HCT116 (cell line): ENCODE results near the gene CNTNAP2.

Experiments
- CEBPB ChIP-seq: IDR thresholded peaks from 2 replicates; pipeline ENCODE4 v1.6.1; 2012; ENCODE audit warnings: low read depth
- ELF1 ChIP-seq: IDR thresholded peaks from 2 replicates; pipeline ENCODE4 v1.6.1; 2012; ENCODE audit warnings: low read depth, borderline replicate concordance
- EZH2 ChIP-seq: fragments of 200-600 bp; sonication (generic); IDR thresholded peaks from 2 replicates; pipeline ENCODE4 v1.6.1; 2017; ENCODE audit warnings: antibody characterized with exemption, mixed run types
- EZH2phosphoT487 ChIP-seq: fragments of 200-600 bp; IDR thresholded peaks from 2 replicates; pipeline ENCODE4 v1.6.1; 2018; ENCODE audit warnings: antibody characterized with exemption, borderline replicate concordance
- POLR2A ChIP-seq: IDR thresholded peaks from 2 replicates; pipeline ENCODE4 v1.7.0; 2011; ENCODE audit warnings: borderline replicate concordance; ENCODE audit not compliant: insufficient read depth, insufficient read length; ENCODE audit errors: extremely low read depth
- SIN3A ChIP-seq: IDR thresholded peaks from 2 replicates; pipeline ENCODE4 v1.6.1; 2012; ENCODE audit warnings: low read depth
- SP1 ChIP-seq: IDR thresholded peaks from 2 replicates; pipeline ENCODE4 v1.6.1; 2012; ENCODE audit warnings: low read depth
- YY1 ChIP-seq: IDR thresholded peaks from 2 replicates; pipeline ENCODE4 v1.6.1; 2011; ENCODE audit warnings: low read length, low read depth, moderate library complexity, mild to moderate bottlenecking; ENCODE audit not compliant: insufficient replicate concordance; ENCODE audit errors: extremely low read depth
- ZNF274 ChIP-seq: fragments of 200-500 bp; sonication (Bioruptor generic); IDR thresholded peaks from 2 replicates; pipeline ENCODE4 v1.6.1; 2014; ENCODE audit warnings: mild to moderate bottlenecking, low read depth, low read length, inconsistent platforms
- TF ChIP-seq, protein P1 (sequence below), 3 experiments: fragments of 200-600 bp in 1 of 3; sonication (generic) in 1 of 3; IDR thresholded peaks in 2 of 3; conservative IDR thresholded peaks in 1 of 3; 2 replicates each; pipeline ENCODE4 v1.5.1; 2012 to 2017; ENCODE audit warnings: low read depth in 2 of 3, low read length in 2 of 3, antibody characterized with exemption in 1 of 3, borderline replicate concordance in 1 of 3, control low read depth in 1 of 3, mild to moderate bottlenecking in 1 of 3, mixed read lengths in 1 of 3, mixed run types in 1 of 3, moderate library complexity in 1 of 3; ENCODE audit not compliant: insufficient read depth in 1 of 3
- TF ChIP-seq, protein P2 (sequence below): IDR thresholded peaks from 2 replicates; pipeline ENCODE4 v1.6.1; 2012; ENCODE audit warnings: low read depth
- TF ChIP-seq, protein P3 (sequence below): IDR thresholded peaks from 2 replicates; pipeline ENCODE4 v1.6.1; 2012

DNA sequence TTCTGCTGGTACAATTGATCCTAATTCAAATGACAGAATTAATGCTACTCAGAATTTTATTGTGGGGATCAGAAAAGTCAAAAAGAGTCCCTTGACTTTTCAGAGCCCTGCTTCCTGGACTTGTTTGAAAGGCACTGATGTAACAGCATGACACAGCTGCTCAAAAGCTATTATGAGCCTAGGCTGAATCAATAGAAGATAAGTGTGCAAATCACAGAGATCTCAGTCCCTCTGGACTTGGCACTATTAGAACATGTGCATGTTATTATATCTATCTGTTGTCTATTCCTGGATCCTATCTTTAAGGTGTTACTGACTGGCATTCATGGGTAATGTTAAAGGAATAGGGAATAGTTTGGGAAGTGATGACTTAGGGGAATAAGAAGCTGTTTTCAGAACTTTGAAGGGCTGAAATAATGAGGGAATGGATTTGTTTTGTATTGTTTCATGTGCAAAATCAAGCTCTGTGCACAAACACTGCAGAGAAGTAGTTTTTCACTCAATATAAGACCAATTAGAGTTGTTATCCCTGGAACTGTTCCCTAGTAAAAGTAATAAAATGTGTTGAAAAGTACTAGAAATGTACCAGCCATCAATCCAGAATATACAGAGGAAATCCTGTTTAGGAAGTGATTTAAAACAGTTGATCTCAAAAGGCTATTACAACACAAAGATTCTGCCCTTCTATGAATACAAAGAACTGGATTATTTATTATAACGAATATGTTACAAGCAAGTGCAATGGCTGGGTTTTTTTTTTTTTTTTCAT lies 1659.1 kb downstream of the CNTNAP2 start:
- TF ChIP-seq, protein P1, sequence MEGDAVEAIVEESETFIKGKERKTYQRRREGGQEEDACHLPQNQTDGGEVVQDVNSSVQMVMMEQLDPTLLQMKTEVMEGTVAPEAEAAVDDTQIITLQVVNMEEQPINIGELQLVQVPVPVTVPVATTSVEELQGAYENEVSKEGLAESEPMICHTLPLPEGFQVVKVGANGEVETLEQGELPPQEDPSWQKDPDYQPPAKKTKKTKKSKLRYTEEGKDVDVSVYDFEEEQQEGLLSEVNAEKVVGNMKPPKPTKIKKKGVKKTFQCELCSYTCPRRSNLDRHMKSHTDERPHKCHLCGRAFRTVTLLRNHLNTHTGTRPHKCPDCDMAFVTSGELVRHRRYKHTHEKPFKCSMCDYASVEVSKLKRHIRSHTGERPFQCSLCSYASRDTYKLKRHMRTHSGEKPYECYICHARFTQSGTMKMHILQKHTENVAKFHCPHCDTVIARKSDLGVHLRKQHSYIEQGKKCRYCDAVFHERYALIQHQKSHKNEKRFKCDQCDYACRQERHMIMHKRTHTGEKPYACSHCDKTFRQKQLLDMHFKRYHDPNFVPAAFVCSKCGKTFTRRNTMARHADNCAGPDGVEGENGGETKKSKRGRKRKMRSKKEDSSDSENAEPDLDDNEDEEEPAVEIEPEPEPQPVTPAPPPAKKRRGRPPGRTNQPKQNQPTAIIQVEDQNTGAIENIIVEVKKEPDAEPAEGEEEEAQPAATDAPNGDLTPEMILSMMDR (IDR thresholded peaks at IDR 0.05 in 2 of 3, conservative IDR thresholded peaks at IDR 0.05 in 1 of 3; ENCODE audit: borderline replicate concordance in 1 of 3, insufficient read depth in 1 of 3, low read depth in 2 of 3, low read length in 2 of 3): no peak
- TF ChIP-seq EZH2 (no peak), ZNF274 (no peak), SIN3A (no peak), POLR2A (no peak), YY1 (no peak), EZH2phosphoT487 (no peak), CEBPB (no peak), ELF1 (no peak), SP1 (no peak)
- TF ChIP-seq, protein P2, sequence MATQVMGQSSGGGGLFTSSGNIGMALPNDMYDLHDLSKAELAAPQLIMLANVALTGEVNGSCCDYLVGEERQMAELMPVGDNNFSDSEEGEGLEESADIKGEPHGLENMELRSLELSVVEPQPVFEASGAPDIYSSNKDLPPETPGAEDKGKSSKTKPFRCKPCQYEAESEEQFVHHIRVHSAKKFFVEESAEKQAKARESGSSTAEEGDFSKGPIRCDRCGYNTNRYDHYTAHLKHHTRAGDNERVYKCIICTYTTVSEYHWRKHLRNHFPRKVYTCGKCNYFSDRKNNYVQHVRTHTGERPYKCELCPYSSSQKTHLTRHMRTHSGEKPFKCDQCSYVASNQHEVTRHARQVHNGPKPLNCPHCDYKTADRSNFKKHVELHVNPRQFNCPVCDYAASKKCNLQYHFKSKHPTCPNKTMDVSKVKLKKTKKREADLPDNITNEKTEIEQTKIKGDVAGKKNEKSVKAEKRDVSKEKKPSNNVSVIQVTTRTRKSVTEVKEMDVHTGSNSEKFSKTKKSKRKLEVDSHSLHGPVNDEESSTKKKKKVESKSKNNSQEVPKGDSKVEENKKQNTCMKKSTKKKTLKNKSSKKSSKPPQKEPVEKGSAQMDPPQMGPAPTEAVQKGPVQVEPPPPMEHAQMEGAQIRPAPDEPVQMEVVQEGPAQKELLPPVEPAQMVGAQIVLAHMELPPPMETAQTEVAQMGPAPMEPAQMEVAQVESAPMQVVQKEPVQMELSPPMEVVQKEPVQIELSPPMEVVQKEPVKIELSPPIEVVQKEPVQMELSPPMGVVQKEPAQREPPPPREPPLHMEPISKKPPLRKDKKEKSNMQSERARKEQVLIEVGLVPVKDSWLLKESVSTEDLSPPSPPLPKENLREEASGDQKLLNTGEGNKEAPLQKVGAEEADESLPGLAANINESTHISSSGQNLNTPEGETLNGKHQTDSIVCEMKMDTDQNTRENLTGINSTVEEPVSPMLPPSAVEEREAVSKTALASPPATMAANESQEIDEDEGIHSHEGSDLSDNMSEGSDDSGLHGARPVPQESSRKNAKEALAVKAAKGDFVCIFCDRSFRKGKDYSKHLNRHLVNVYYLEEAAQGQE: no peak
- TF ChIP-seq, protein P3, sequence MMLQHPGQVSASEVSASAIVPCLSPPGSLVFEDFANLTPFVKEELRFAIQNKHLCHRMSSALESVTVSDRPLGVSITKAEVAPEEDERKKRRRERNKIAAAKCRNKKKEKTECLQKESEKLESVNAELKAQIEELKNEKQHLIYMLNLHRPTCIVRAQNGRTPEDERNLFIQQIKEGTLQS: no peak
